WTC11 (cell line): ENCODE data around the gene GALNT13. TPM values are rescaled to one million over a fixed set of nuclear protein-coding genes. Genes with fewer than 3 reads are reported as not detected.

Experiments
- ATAC-seq: fragments of 200-7000 bp; cut with Tn5 transposase; 2 replicates; pipeline ENCODE4 v1.10.0; 2021; ENCODE audit warnings: mild to moderate bottlenecking, moderate library complexity
- CTCF ChIA-PET: fragments of 300-600 bp; sonication (Branson Sonifier 250); formaldehyde crosslinking; loops from one replicate; lab custom pipeline; 2021; ENCODE audit warnings: antibody characterized with exemption; lab: Charles Lee
- POLR2A ChIA-PET: fragments of 350-600 bp; sonication (Branson Sonifier 250); formaldehyde crosslinking; loops from one replicate; lab custom pipeline; 2021; ENCODE audit warnings: antibody characterized with exemption; lab: Charles Lee
- DNase-seq: peaks from one replicate; pipeline ENCODE4 v3.0.0; 2021; ENCODE audit warnings: low spot score
- H3K27ac Mint-ChIP-seq: 2 replicates; pipeline ENCODE4 v1.8.0; 2021; ENCODE audit warnings: mixed read lengths
- H3K27me3 Mint-ChIP-seq: 2 replicates; pipeline ENCODE4 v1.8.0; 2021; ENCODE audit warnings: low read depth, mild to moderate bottlenecking, moderate library complexity, mixed read lengths
- H3K36me3 Mint-ChIP-seq: 2 replicates; pipeline ENCODE4 v1.8.0; 2021; ENCODE audit warnings: mixed read lengths
- H3K4me1 Mint-ChIP-seq: 2 replicates; pipeline ENCODE4 v1.8.0; 2022; ENCODE audit warnings: mixed read lengths
- H3K4me3 Mint-ChIP-seq: 2 replicates; pipeline ENCODE4 v1.8.0; 2021; ENCODE audit warnings: mild to moderate bottlenecking, moderate library complexity, mixed read lengths
- H3K9me3 Mint-ChIP-seq: 2 replicates; pipeline ENCODE4 v1.8.0; 2021; ENCODE audit warnings: mixed read lengths
- ARID4B ChIP-seq: sonication (generic); formaldehyde crosslinking; IDR thresholded peaks from 2 replicates; pipeline ENCODE4 v1.8.0; 2023; ENCODE audit warnings: missing genetic modification reagents, mild to moderate bottlenecking, borderline replicate concordance
- EMX1 ChIP-seq: fragments of 250-450 bp; sonication (Bioruptor Pico); IDR thresholded peaks from 2 replicates; pipeline ENCODE4 v1.8.0; 2021; ENCODE audit warnings: mild to moderate bottlenecking
- ESRRA ChIP-seq: sonication (generic); formaldehyde crosslinking; IDR thresholded peaks from 2 replicates; pipeline ENCODE4 v1.8.1; 2022; ENCODE audit warnings: mild to moderate bottlenecking, missing genetic modification reagents, borderline replicate concordance
- ETV6 ChIP-seq: sonication (generic); formaldehyde crosslinking; IDR thresholded peaks from 2 replicates; pipeline ENCODE4 v1.8.1; 2022; ENCODE audit warnings: mild to moderate bottlenecking, missing genetic modification reagents
- GRHL2 ChIP-seq: fragments of 250-450 bp; sonication (Bioruptor Pico); IDR thresholded peaks from 2 replicates; pipeline ENCODE4 v1.8.0; 2022; ENCODE audit warnings: mild to moderate bottlenecking, moderate library complexity; ENCODE audit not compliant: insufficient replicate concordance, severe bottlenecking
- HMGXB4 ChIP-seq: sonication (generic); formaldehyde crosslinking; IDR thresholded peaks from 2 replicates; pipeline ENCODE4 v1.8.1; 2023; ENCODE audit warnings: mild to moderate bottlenecking, moderate library complexity, missing genetic modification reagents
- IRF2 ChIP-seq: sonication (generic); formaldehyde crosslinking; IDR thresholded peaks from 2 replicates; pipeline ENCODE4 v1.8.0; 2022; ENCODE audit warnings: low read depth, missing genetic modification reagents, borderline replicate concordance
- MXD4 ChIP-seq: fragments of 250-450 bp; sonication (Bioruptor Pico); IDR thresholded peaks from 2 replicates; pipeline ENCODE4 v1.8.0; 2021; ENCODE audit warnings: mild to moderate bottlenecking, moderate library complexity, borderline replicate concordance
- NFATC4 ChIP-seq: fragments of 250-450 bp; sonication (Bioruptor Pico); IDR thresholded peaks from 2 replicates; pipeline ENCODE4 v1.9.0; 2021; ENCODE audit warnings: mild to moderate bottlenecking
- RORB ChIP-seq: fragments of 250-450 bp; sonication (Bioruptor Pico); IDR thresholded peaks from 2 replicates; pipeline ENCODE4 v1.9.0; 2021; ENCODE audit warnings: mild to moderate bottlenecking
- SMAD4 ChIP-seq: sonication (generic); formaldehyde crosslinking; IDR thresholded peaks from 2 replicates; pipeline ENCODE4 v1.8.0; 2022; ENCODE audit warnings: mild to moderate bottlenecking, missing genetic modification reagents
- SP1 ChIP-seq: sonication (generic); formaldehyde crosslinking; conservative IDR thresholded peaks from 2 replicates; pipeline ENCODE4 v1.8.1; 2022; ENCODE audit warnings: missing genetic modification reagents
- USF1 ChIP-seq: sonication (generic); formaldehyde crosslinking; IDR thresholded peaks from 2 replicates; pipeline ENCODE4 v1.8.0; 2022; ENCODE audit warnings: mild to moderate bottlenecking, missing genetic modification reagents
- ZNF121 ChIP-seq: sonication (generic); formaldehyde crosslinking; IDR thresholded peaks from 2 replicates; pipeline ENCODE4 v1.8.0; 2023; ENCODE audit warnings: missing genetic modification reagents
- ZNF317 ChIP-seq: sonication (generic); formaldehyde crosslinking; IDR thresholded peaks from 2 replicates; pipeline ENCODE4 v1.8.1; 2023; ENCODE audit warnings: low read depth, mild to moderate bottlenecking, moderate library complexity, missing genetic modification reagents, borderline replicate concordance
- ZNF423 ChIP-seq: fragments of 250-450 bp; sonication (Bioruptor Pico); IDR thresholded peaks from 2 replicates; pipeline ENCODE4 v2.1.2; 2022; ENCODE audit warnings: mild to moderate bottlenecking, moderate library complexity
- ZNF671 ChIP-seq: fragments of 250-450 bp; sonication (Bioruptor Pico); IDR thresholded peaks from 2 replicates; pipeline ENCODE4 v1.8.0; 2021; ENCODE audit warnings: mild to moderate bottlenecking
- total RNA-seq: library from RNA; stranded (reverse); gene quantifications from 3 replicates; pipeline ENCODE4 v1.2.3, GENCODE V29; 2021
- TF ChIP-seq, protein P1 (sequence below): sonication (generic); formaldehyde crosslinking; IDR thresholded peaks from 2 replicates; pipeline ENCODE4 v1.8.1; 2022; ENCODE audit warnings: low read depth, mild to moderate bottlenecking, moderate library complexity, missing genetic modification reagents, borderline replicate concordance
- TF ChIP-seq, protein P2 (sequence below): fragments of 250-450 bp; sonication (Bioruptor Pico); IDR thresholded peaks from 2 replicates; pipeline ENCODE4 v1.9.0; 2021; ENCODE audit warnings: mild to moderate bottlenecking
- TF ChIP-seq, protein P3 (sequence below): sonication (generic); formaldehyde crosslinking; IDR thresholded peaks from 2 replicates; pipeline ENCODE4 v1.8.1; 2023; ENCODE audit warnings: mild to moderate bottlenecking, missing genetic modification reagents, moderate library complexity
- TF ChIP-seq, protein P4 (sequence below): fragments of 250-450 bp; sonication (Bioruptor Pico); conservative IDR thresholded peaks from 2 replicates; pipeline ENCODE4 v1.9.0; 2021; ENCODE audit warnings: mild to moderate bottlenecking
- TF ChIP-seq, protein P5 (sequence below): fragments of 250-450 bp; sonication (Bioruptor Pico); IDR thresholded peaks from 2 replicates; pipeline ENCODE4 v1.8.0; 2021; ENCODE audit warnings: mild to moderate bottlenecking

Gene GALNT13
- total RNA-seq, 1 experiment from 2014 or later = 9.9 TPM

- H3K4me1 Mint-ChIP-seq = no peaks in the 10 kb centered on the region
- H3K9me3 Mint-ChIP-seq = peaks cover 6% of the 10 kb centered on the region
- no peak for ATAC-seq
- H3K4me3 Mint-ChIP-seq = no peak overlapping the region
- CTCF ChIA-PET = interaction anchor here (0.6 kb wide), 1 partner anchor 299 kb away, joined by 3 read pairs; no protein-coding TSS in a partner anchor
- POLR2A ChIA-PET = no interaction called here
- no peaks in the 10 kb centered on the region; the same call in 1 of the 2 replicates for H3K27me3 Mint-ChIP-seq
- TF ChIP-seq, protein P1, sequence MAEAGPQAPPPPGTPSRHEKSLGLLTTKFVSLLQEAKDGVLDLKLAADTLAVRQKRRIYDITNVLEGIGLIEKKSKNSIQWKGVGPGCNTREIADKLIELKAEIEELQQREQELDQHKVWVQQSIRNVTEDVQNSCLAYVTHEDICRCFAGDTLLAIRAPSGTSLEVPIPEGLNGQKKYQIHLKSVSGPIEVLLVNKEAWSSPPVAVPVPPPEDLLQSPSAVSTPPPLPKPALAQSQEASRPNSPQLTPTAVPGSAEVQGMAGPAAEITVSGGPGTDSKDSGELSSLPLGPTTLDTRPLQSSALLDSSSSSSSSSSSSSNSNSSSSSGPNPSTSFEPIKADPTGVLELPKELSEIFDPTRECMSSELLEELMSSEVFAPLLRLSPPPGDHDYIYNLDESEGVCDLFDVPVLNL (CRISPR knock-in tag) = no peak
- no peak for TF ChIP-seq HMGXB4 (CRISPR knock-in tag)
- TF ChIP-seq, protein P2, sequence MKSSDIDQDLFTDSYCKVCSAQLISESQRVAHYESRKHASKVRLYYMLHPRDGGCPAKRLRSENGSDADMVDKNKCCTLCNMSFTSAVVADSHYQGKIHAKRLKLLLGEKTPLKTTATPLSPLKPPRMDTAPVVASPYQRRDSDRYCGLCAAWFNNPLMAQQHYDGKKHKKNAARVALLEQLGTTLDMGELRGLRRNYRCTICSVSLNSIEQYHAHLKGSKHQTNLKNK (CRISPR knock-in tag) = no peak
- DNase-seq = no peak
- H3K27ac Mint-ChIP-seq = no peak overlapping the region
- H3K36me3 Mint-ChIP-seq = no peaks in the 10 kb centered on the region
Measured at GRCh38 chr2:154015233-154015632, 143.5 kb downstream of the GALNT13 start.

- POLR2A ChIA-PET = no interaction called here
- H3K4me1 Mint-ChIP-seq = no peaks in the 10 kb centered on the region
- no peaks in the 10 kb centered on the region for H3K27me3 Mint-ChIP-seq
- no peak for DNase-seq
- peaks cover 3% of the 10 kb centered on the region; the same call in 1 of the 2 replicates for H3K36me3 Mint-ChIP-seq
- no peak overlapping the region for H3K27ac Mint-ChIP-seq
- no peaks in the 10 kb centered on the region for H3K9me3 Mint-ChIP-seq
- TF ChIP-seq, protein P3, sequence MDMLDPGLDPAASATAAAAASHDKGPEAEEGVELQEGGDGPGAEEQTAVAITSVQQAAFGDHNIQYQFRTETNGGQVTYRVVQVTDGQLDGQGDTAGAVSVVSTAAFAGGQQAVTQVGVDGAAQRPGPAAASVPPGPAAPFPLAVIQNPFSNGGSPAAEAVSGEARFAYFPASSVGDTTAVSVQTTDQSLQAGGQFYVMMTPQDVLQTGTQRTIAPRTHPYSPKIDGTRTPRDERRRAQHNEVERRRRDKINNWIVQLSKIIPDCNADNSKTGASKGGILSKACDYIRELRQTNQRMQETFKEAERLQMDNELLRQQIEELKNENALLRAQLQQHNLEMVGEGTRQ = no peak
- TF ChIP-seq, protein P4, sequence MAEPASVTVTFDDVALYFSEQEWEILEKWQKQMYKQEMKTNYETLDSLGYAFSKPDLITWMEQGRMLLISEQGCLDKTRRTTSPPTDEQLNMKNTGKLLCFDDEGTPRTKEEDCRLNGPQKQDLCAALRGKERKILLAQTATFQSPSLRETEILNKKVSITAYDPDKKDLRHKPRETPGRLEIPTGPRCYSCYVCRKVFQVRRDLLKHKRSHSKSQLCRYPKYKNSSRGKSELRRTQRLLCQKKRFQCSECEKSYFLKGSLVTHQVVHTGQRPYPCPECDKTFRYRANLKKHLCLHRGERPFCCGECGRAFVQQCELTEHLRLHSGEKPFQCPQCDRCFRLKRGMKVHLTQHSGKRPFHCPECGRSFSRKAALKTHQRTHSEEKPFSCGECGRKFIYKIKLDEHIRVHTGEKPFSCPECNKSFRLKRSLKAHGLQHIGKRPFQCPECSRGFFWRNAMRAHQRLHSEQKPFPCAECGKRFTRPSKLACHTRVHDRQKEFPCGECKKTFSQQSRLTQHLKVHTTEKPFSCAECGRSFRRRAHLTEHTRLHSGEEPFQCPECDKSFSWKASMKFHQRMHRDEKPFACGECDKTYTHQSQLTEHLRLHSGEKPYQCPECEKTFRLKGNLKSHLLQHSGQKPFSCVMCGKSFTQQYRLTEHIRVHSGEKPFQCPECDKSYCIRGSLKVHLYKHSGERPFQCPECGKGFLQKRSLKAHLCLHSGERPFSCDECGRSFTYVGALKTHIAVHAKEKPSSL (CRISPR knock-in tag) = no peak
- no peak for TF ChIP-seq GRHL2 (CRISPR knock-in tag)
- TF ChIP-seq NFATC4 (CRISPR knock-in tag) = no peak
- TF ChIP-seq SMAD4 (CRISPR knock-in tag) = no peak
- no peak for TF ChIP-seq MXD4 (CRISPR knock-in tag)
- TF ChIP-seq USF1 (CRISPR knock-in tag) = no peak
- TF ChIP-seq ZNF423 = no peak
- TF ChIP-seq ZNF121 = no peak
- TF ChIP-seq RORB (CRISPR knock-in tag) = no peak
- TF ChIP-seq ESRRA = no peak
- no peak for TF ChIP-seq SP1 (CRISPR knock-in tag)
- no peak for TF ChIP-seq ARID4B (CRISPR knock-in tag)
- no peak for TF ChIP-seq ETV6 (CRISPR knock-in tag)
- no peak for TF ChIP-seq ZNF671
- TF ChIP-seq, protein P5, sequence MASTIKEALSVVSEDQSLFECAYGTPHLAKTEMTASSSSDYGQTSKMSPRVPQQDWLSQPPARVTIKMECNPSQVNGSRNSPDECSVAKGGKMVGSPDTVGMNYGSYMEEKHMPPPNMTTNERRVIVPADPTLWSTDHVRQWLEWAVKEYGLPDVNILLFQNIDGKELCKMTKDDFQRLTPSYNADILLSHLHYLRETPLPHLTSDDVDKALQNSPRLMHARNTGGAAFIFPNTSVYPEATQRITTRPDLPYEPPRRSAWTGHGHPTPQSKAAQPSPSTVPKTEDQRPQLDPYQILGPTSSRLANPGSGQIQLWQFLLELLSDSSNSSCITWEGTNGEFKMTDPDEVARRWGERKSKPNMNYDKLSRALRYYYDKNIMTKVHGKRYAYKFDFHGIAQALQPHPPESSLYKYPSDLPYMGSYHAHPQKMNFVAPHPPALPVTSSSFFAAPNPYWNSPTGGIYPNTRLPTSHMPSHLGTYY (CRISPR knock-in tag) = no peak
- TF ChIP-seq IRF2 (CRISPR knock-in tag) = no peak
- no peak for TF ChIP-seq EMX1 (CRISPR knock-in tag)
- TF ChIP-seq ZNF317 (CRISPR knock-in tag) = no peak
- TF ChIP-seq, all 79 proteins: peak for 0
- H3K4me3 Mint-ChIP-seq = no peak overlapping the region
- ATAC-seq = no peak
- CTCF ChIA-PET = interaction anchor here (0.7 kb wide), 1 partner anchor 15 kb away, joined by 5 read pairs; no protein-coding TSS in a partner anchor
Measured at GRCh38 chr2:154029504-154029903, 157.8 kb downstream of the GALNT13 start.
